Measurements from ENCODE around the gene CBX7. TPM values are rescaled to one million over a fixed set of nuclear protein-coding genes. Genes with fewer than 3 reads are reported as not detected.

The CBX7 gene
- total RNA-seq, 1 donor from 2014 or later = 7.7 TPM

DNA sequence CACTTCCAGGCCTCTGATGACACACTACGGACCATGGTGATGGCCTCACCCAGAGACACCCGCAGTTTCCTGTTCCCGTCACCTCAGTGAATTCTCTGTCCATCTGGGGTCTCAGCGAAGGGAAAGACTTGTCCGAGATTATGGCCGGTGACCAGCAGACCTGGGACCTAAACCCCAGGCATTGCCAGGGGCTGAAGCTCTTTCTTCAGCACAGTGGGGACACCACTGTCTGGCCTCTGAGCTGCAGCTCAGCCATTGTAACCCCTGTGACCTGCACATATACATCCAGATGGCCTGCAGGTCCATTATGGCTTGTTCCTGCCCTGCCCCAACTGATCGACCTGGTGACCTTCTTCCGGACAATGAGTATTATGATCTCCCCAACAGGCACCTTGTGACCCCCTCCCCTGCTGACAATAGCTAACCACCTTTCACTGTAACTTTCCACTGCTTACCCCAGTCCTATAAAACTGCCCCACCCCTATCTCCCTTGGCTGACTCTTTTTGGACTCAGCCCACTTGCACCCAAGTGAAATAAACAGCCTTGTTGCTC, 22.3 kb downstream of the CBX7 start:
- H3K27me3 Mint-ChIP-seq = peaks cover 6% of the 10 kb centered on the region
- TF ChIP-seq, protein P1, sequence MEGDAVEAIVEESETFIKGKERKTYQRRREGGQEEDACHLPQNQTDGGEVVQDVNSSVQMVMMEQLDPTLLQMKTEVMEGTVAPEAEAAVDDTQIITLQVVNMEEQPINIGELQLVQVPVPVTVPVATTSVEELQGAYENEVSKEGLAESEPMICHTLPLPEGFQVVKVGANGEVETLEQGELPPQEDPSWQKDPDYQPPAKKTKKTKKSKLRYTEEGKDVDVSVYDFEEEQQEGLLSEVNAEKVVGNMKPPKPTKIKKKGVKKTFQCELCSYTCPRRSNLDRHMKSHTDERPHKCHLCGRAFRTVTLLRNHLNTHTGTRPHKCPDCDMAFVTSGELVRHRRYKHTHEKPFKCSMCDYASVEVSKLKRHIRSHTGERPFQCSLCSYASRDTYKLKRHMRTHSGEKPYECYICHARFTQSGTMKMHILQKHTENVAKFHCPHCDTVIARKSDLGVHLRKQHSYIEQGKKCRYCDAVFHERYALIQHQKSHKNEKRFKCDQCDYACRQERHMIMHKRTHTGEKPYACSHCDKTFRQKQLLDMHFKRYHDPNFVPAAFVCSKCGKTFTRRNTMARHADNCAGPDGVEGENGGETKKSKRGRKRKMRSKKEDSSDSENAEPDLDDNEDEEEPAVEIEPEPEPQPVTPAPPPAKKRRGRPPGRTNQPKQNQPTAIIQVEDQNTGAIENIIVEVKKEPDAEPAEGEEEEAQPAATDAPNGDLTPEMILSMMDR (IDR thresholded peaks at IDR 0.05; ENCODE audit: unreplicated experiment) = no peak
- no peak overlapping the region for H3K4me3 Mint-ChIP-seq (ENCODE audit: low read depth)
- H3K9me3 Mint-ChIP-seq (ENCODE audit: low read depth) = no peaks in the 10 kb centered on the region
- no peak for DNase-seq (ENCODE audit: low spot score, unreplicated experiment)
- peaks cover 8% of the 10 kb centered on the region for H3K4me1 Mint-ChIP-seq (ENCODE audit: low read depth)
- H3K36me3 Mint-ChIP-seq (ENCODE audit: insufficient read depth) = no peaks in the 10 kb centered on the region
- no peak overlapping the region for H3K27ac Mint-ChIP-seq

DNA sequence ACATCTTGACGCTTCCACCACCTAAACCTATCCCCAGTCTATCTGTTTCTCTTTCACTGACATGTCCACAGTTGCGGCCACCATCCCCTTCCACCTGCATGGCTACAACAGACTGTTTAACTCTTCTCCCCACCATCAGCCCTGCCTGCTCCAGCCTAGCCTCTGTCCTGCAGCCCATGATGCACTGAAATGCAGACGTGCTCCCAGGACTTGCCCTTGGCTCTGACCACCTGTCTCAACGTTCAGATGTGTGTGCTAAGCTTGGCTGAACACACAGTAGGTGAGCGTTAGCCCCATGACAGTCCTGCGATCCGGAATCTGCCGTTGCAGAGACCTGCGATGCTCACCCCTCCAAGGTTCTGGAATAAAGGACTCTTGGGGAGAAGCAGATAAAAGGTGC, 22.7 kb downstream of the CBX7 start:
- H3K27me3 Mint-ChIP-seq = peaks cover 3% of the 10 kb centered on the region
- H3K4me3 Mint-ChIP-seq (ENCODE audit: low read depth) = no peak overlapping the region
- TF ChIP-seq, protein P1 (IDR thresholded peaks at IDR 0.05; ENCODE audit: unreplicated experiment) = no peak
- no peaks in the 10 kb centered on the region for H3K9me3 Mint-ChIP-seq (ENCODE audit: low read depth)
- peaks cover 6% of the 10 kb centered on the region for H3K4me1 Mint-ChIP-seq (ENCODE audit: low read depth)
- DNase-seq (ENCODE audit: low spot score, unreplicated experiment) = no peak
- H3K27ac Mint-ChIP-seq = no peak overlapping the region
- H3K36me3 Mint-ChIP-seq (ENCODE audit: insufficient read depth) = no peaks in the 10 kb centered on the region

DNA sequence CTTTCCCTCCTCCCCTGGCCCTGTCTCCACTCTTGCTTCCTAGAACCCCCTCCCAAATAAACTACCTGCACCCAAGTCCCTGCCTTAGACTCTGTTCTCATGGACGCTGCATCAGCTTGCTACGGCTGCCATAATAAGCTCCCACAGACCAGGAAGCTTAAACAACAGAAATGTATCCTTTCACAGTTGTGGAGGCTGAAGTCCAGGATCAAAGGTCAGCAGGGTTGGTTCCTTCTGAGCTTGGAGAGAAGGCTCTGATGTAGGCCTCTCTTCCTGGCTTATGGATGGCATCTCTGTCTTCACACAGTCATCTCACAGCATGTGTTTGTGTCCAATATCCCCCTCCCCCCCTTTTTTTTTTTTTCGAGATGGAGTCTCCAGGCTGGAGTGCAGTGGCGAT, 23.4 kb downstream of the CBX7 start:
- DNase-seq (ENCODE audit: low spot score, unreplicated experiment) = no peak
- H3K4me1 Mint-ChIP-seq (ENCODE audit: low read depth) = peaks cover 6% of the 10 kb centered on the region
- no peaks in the 10 kb centered on the region for H3K36me3 Mint-ChIP-seq (ENCODE audit: insufficient read depth)
- no peak overlapping the region for H3K4me3 Mint-ChIP-seq (ENCODE audit: low read depth)
- no peak overlapping the region for H3K27ac Mint-ChIP-seq
- TF ChIP-seq, protein P1 (IDR thresholded peaks at IDR 0.05; ENCODE audit: unreplicated experiment) = no peak
- no peaks in the 10 kb centered on the region for H3K9me3 Mint-ChIP-seq (ENCODE audit: low read depth)
- peaks cover 3% of the 10 kb centered on the region for H3K27me3 Mint-ChIP-seq

DNA sequence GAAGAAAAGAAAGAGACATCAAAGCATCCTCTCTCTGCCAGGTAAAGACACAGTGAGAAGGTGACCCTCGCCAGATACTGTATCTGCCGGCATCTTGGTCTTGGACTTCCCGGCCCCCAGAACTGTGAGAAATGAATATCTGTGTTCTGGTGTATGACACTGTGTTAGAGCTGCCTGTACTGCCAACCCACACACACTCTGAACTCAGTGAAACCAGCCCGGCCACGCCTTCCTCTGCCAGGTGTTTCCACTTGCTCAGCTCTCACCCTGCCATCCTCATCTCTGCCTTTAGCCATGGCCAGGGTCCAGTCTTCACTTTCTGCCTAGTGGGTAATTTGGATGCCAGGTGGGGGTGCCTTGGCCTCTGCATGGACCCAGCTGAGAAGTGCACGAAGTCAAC, 24.0 kb downstream of the CBX7 start:
- TF ChIP-seq, protein P1 (IDR thresholded peaks at IDR 0.05; ENCODE audit: unreplicated experiment) = no peak
- no peaks in the 10 kb centered on the region for H3K36me3 Mint-ChIP-seq (ENCODE audit: insufficient read depth)
- peaks cover 3% of the 10 kb centered on the region for H3K27me3 Mint-ChIP-seq
- H3K27ac Mint-ChIP-seq = no peak overlapping the region
- H3K4me3 Mint-ChIP-seq (ENCODE audit: low read depth) = no peak overlapping the region
- peaks cover 8% of the 10 kb centered on the region for H3K4me1 Mint-ChIP-seq (ENCODE audit: low read depth)
- no peaks in the 10 kb centered on the region for H3K9me3 Mint-ChIP-seq (ENCODE audit: low read depth)
- no peak for DNase-seq (ENCODE audit: low spot score, unreplicated experiment)

DNA sequence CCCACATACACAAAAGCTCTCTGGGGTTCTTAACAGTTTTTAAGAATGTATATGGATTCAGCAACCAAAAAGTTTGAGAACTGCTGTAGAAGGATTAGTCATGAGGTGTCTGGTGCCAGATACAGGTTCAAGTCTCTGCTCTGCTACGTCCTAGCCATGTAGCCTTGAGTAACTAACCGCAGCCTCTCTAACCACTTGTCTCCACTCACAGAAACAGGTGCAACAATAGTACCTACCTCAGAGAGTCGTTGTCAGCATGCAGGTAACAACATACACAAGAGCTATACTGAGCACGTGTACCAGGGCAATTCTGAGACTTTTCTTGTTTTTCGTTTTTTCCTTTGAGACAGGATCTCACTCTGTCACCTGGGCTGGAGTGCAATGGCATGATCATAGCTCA, 26.9 kb downstream of the CBX7 start:
- TF ChIP-seq, protein P1 (IDR thresholded peaks at IDR 0.05; ENCODE audit: unreplicated experiment) = no peak
- DNase-seq (ENCODE audit: low spot score, unreplicated experiment) = no peak
- no peak overlapping the region for H3K4me3 Mint-ChIP-seq (ENCODE audit: low read depth)
- no peak overlapping the region for H3K27ac Mint-ChIP-seq
- H3K36me3 Mint-ChIP-seq (ENCODE audit: insufficient read depth) = no peaks in the 10 kb centered on the region
- H3K9me3 Mint-ChIP-seq (ENCODE audit: low read depth) = no peaks in the 10 kb centered on the region
- peaks cover 5% of the 10 kb centered on the region for H3K4me1 Mint-ChIP-seq (ENCODE audit: low read depth)
- no peaks in the 10 kb centered on the region for H3K27me3 Mint-ChIP-seq

All from progenitor cell of endocrine pancreas (in vitro differentiated cells).